ENCODE results near the gene PARD3. TPM values are rescaled to one million over a fixed set of nuclear protein-coding genes. Genes with fewer than 3 reads are reported as not detected.

Gene PARD3
- total and polyA plus RNA-seq, 4 experiments from 2014 or later = 0.13 to 0.25 TPM; not detected in 2

DNA sequence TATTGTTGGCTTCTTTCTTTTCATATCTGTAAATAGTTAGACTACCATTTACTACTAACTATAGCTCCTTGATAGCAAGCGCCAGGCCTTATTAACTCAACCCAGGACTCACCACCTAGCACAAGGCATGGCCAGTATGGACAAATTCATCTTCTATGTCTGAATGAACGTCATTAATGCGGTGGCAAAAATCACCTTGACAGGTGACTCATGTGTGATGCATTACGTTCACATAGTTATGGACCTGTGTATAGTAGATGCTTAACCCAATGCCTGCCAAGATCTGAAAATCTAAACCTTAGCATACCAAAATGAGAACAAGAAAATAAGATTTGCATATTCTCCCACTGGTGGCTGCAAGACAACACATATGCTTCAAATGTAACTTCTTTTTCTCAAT, 300.8 kb downstream of the PARD3 start:
- Mint-ChIP-seq H3K4me1 (no peaks in the 10 kb centered on the region), H3K27me3 (peaks cover 2 to 4% of the 10 kb centered on the region in 2 donors), H3K9me3 (no peaks in the 10 kb centered on the region), H3K36me3 (no peaks in the 10 kb centered on the region), H3K4me3 (no peak overlapping the region), H3K27ac (no peak overlapping the region)
- no peaks in the 10 kb centered on the region for H3K36me3 ChIP-seq (ENCODE audit: insufficient read depth, low read length)
- no peaks in the 10 kb centered on the region for H3K27me3 ChIP-seq (ENCODE audit: insufficient read depth, low read length)
- ChIA-PET POLR2A (ENCODE audit: partially characterized antibody) (no interaction called here), CTCF (ENCODE audit: partially characterized antibody) (interaction anchor here (0.6 kb wide), 1 partner anchor 10 kb away, joined by 3 read pairs; no protein-coding TSS in a partner anchor)
- H3K4me3 ChIP-seq (ENCODE audit: low read length in 2 of 2) = no peak overlapping the region
- no peaks in the 10 kb centered on the region for H3K9me3 ChIP-seq (ENCODE audit: control insufficient read depth in 1 of 2, low read length in 2 of 2)
- intact Hi-C loops (cut with micrococcal nuclease) = no loop called here
- no peaks in the 10 kb centered on the region for H3K4me1 ChIP-seq (ENCODE audit: insufficient read depth, low read length)
- DNase-seq = no peak
- no peak overlapping the region for H3K27ac ChIP-seq (ENCODE audit: low read depth, low read length)

DNA sequence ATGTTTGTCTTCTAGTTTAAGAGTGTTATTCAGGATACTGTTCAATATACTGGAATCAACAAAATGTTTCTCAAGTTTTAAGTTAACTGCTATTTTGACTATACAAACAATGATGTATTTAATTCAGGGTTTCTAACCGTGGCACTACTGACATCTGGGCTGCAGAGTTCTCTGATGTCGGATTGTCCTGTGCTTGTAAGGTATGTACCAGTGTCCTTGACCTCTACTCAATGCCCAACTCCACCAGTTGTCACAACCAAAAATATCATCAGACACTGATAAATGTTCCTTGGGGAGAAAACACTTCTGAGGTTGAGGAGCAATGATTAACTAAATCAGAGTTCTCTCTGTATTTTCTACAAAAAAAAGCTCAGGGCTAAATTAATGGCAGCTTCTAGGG, 301.5 kb downstream of the PARD3 start:
- Mint-ChIP-seq H3K27me3 (peaks cover 2 to 4% of the 10 kb centered on the region in 2 donors), H3K9me3 (no peaks in the 10 kb centered on the region), H3K36me3 (no peaks in the 10 kb centered on the region), H3K27ac (no peak overlapping the region), H3K4me1 (no peaks in the 10 kb centered on the region), H3K4me3 (no peak overlapping the region)
- POLR2A ChIA-PET (ENCODE audit: partially characterized antibody) = no interaction called here
- Histone ChIP-seq H3K27ac (ENCODE audit: low read depth, low read length) (no peak overlapping the region), H3K9me3 (ENCODE audit: control insufficient read depth in 1 of 2, low read length in 2 of 2) (no peaks in the 10 kb centered on the region), H3K36me3 (ENCODE audit: insufficient read depth, low read length) (no peaks in the 10 kb centered on the region), H3K4me3 (ENCODE audit: low read length in 2 of 2) (no peak overlapping the region), H3K4me1 (ENCODE audit: insufficient read depth, low read length) (no peaks in the 10 kb centered on the region), H3K27me3 (ENCODE audit: insufficient read depth, low read length) (no peaks in the 10 kb centered on the region)
- CTCF ChIA-PET (ENCODE audit: partially characterized antibody) = interaction anchor here (0.6 kb wide), 1 partner anchor 10 kb away, joined by 3 read pairs; no protein-coding TSS in a partner anchor
- no peak for DNase-seq
- intact Hi-C loops (cut with micrococcal nuclease) = no loop called here

- Histone ChIP-seq H3K9me3 (ENCODE audit: control insufficient read depth in 1 of 2, low read length in 2 of 2) (no peaks in the 10 kb centered on the region), H3K4me3 (ENCODE audit: low read length in 2 of 2) (no peak overlapping the region), H3K4me1 (ENCODE audit: insufficient read depth, low read length) (no peaks in the 10 kb centered on the region), H3K36me3 (ENCODE audit: insufficient read depth, low read length) (no peaks in the 10 kb centered on the region), H3K27me3 (ENCODE audit: insufficient read depth, low read length) (no peaks in the 10 kb centered on the region), H3K27ac (ENCODE audit: low read depth, low read length) (no peak overlapping the region)
- Mint-ChIP-seq H3K27ac (no peak overlapping the region), H3K36me3 (no peaks in the 10 kb centered on the region), H3K4me1 (no peaks in the 10 kb centered on the region), H3K4me3 (no peak overlapping the region), H3K27me3 (peaks cover 2 to 5% of the 10 kb centered on the region in 2 donors), H3K9me3 (peaks cover 0 to 2% (median 0%) of the 10 kb centered on the region in 8 donors)
- POLR2A ChIA-PET (ENCODE audit: partially characterized antibody) = no interaction called here
- CTCF ChIA-PET (ENCODE audit: partially characterized antibody) = no interaction called here
- intact Hi-C loops (cut with micrococcal nuclease) = no loop called here
- no peak for DNase-seq
These were observed 307.9 kb downstream of the PARD3 start for GRCh38 chr10:34507217-34507616.

DNA sequence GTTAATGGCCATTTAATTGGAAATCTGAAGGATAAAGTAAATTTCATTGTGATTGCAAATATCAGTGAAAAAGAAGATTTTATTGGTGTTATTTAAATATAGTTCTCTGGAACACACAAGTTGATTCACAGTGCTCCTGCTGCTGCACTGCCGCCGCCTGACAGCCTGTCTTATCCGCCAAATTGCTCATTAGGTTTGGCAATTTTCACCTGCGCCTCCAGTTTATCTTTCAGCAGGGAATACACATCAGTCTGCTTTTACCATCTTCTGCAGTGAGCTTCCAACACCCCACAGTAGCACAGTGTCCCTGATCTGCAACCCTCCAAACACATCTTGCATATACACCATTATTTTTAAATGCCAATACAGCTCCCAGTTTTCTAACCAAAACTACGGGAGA, 308.3 kb downstream of the PARD3 start:
- H3K4me1 Mint-ChIP-seq = no peaks in the 10 kb centered on the region

DNA sequence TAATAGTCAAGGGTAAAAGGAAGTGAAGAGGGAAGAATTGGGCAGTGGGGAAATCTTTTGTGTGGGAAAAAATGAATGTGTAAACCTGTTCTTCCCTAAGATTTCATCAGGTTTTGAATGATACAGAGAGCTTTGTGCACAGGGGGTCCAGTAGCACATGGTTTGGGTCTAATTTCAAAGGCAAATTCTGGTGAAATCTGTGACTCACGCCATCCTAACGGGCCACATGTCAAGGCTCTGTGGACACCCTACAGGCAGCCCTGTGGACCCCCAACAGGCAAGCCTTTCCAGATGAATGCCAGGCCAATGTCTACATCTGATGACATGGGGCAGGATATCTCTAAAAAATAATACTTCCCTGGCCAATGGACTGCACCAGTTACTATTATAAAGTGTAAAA, 309.8 kb downstream of the PARD3 start:
- POLR2A ChIA-PET (ENCODE audit: partially characterized antibody) = no interaction called here
- H3K4me1 Mint-ChIP-seq = no peaks in the 10 kb centered on the region
- Histone ChIP-seq H3K36me3 (ENCODE audit: insufficient read depth, low read length) (no peaks in the 10 kb centered on the region), H3K4me1 (ENCODE audit: insufficient read depth, low read length) (no peaks in the 10 kb centered on the region), H3K9me3 (ENCODE audit: control insufficient read depth in 1 of 2, low read length in 2 of 2) (no peaks in the 10 kb centered on the region), H3K4me3 (ENCODE audit: low read length in 2 of 2) (no peak overlapping the region), H3K27ac (ENCODE audit: low read depth, low read length) (no peak overlapping the region), H3K27me3 (ENCODE audit: insufficient read depth, low read length) (no peaks in the 10 kb centered on the region)
- no peak for DNase-seq
- H3K27me3 Mint-ChIP-seq = peaks cover 2 to 5% of the 10 kb centered on the region in 2 donors
- CTCF ChIA-PET (ENCODE audit: partially characterized antibody) = no interaction called here
- H3K27ac Mint-ChIP-seq = no peak overlapping the region
- intact Hi-C loops (cut with micrococcal nuclease) = no loop called here
- H3K4me3 Mint-ChIP-seq = no peak overlapping the region
- no peaks in the 10 kb centered on the region for H3K36me3 Mint-ChIP-seq
- peaks cover 0 to 2% (median 0%) of the 10 kb centered on the region in 8 donors for H3K9me3 Mint-ChIP-seq

More for the DNA sequence above, 308.3 kb downstream of the PARD3 start:
- H3K4me1 ChIP-seq (ENCODE audit: insufficient read depth, low read length) = no peaks in the 10 kb centered on the region
- Mint-ChIP-seq H3K27me3 (peaks cover 2 to 5% of the 10 kb centered on the region in 2 donors), H3K9me3 (peaks cover 0 to 2% (median 0%) of the 10 kb centered on the region in 8 donors), H3K27ac (no peak overlapping the region), H3K4me3 (no peak overlapping the region), H3K36me3 (no peaks in the 10 kb centered on the region)
- ChIA-PET POLR2A (ENCODE audit: partially characterized antibody) (no interaction called here), CTCF (ENCODE audit: partially characterized antibody) (no interaction called here)
- no peaks in the 10 kb centered on the region for H3K27me3 ChIP-seq (ENCODE audit: insufficient read depth, low read length)
- no peaks in the 10 kb centered on the region for H3K9me3 ChIP-seq (ENCODE audit: control insufficient read depth in 1 of 2, low read length in 2 of 2)
- intact Hi-C loops (cut with micrococcal nuclease) = no loop called here
- DNase-seq = no peak
- H3K27ac ChIP-seq (ENCODE audit: low read depth, low read length) = no peak overlapping the region
- no peak overlapping the region for H3K4me3 ChIP-seq (ENCODE audit: low read length in 2 of 2)
- H3K36me3 ChIP-seq (ENCODE audit: insufficient read depth, low read length) = no peaks in the 10 kb centered on the region

- intact Hi-C loops (cut with micrococcal nuclease) = no loop called here
- no peaks in the 10 kb centered on the region for H3K27me3 ChIP-seq (ENCODE audit: insufficient read depth, low read length)
- no peaks in the 10 kb centered on the region for H3K36me3 ChIP-seq (ENCODE audit: insufficient read depth, low read length)
- no peak overlapping the region for H3K27ac Mint-ChIP-seq
- no peak overlapping the region for H3K27ac ChIP-seq (ENCODE audit: low read depth, low read length)
- no peaks in the 10 kb centered on the region for H3K9me3 ChIP-seq (ENCODE audit: control insufficient read depth in 1 of 2, low read length in 2 of 2)
- POLR2A ChIA-PET (ENCODE audit: partially characterized antibody) = no interaction called here
- DNase-seq = no peak
- no peaks in the 10 kb centered on the region for H3K36me3 Mint-ChIP-seq
- H3K4me1 Mint-ChIP-seq = no peaks in the 10 kb centered on the region
- no peak overlapping the region for H3K4me3 ChIP-seq (ENCODE audit: low read length in 2 of 2)
- CTCF ChIA-PET (ENCODE audit: partially characterized antibody) = interaction anchor here (0.7 kb wide), 1 partner anchor 9 kb away, joined by 3 read pairs; no protein-coding TSS in a partner anchor
- H3K4me1 ChIP-seq (ENCODE audit: insufficient read depth, low read length) = no peaks in the 10 kb centered on the region
- H3K9me3 Mint-ChIP-seq = peaks cover 0 to 2% (median 0%) of the 10 kb centered on the region in 8 donors
- peaks cover 2 to 5% of the 10 kb centered on the region in 2 donors for H3K27me3 Mint-ChIP-seq
- no peak overlapping the region for H3K4me3 Mint-ChIP-seq
These were observed 310.6 kb downstream of the PARD3 start for GRCh38 chr10:34504534-34504933.

- Histone ChIP-seq H3K4me3 (ENCODE audit: low read length in 2 of 2) (no peak overlapping the region), H3K27ac (ENCODE audit: low read depth, low read length) (no peak overlapping the region), H3K4me1 (ENCODE audit: insufficient read depth, low read length) (no peaks in the 10 kb centered on the region), H3K27me3 (ENCODE audit: insufficient read depth, low read length) (no peaks in the 10 kb centered on the region), H3K9me3 (ENCODE audit: control insufficient read depth in 1 of 2, low read length in 2 of 2) (no peaks in the 10 kb centered on the region), H3K36me3 (ENCODE audit: insufficient read depth, low read length) (no peaks in the 10 kb centered on the region)
- no peak overlapping the region for H3K4me3 Mint-ChIP-seq
- peaks cover 2 to 5% of the 10 kb centered on the region in 2 donors for H3K27me3 Mint-ChIP-seq
- ChIA-PET POLR2A (ENCODE audit: partially characterized antibody) (no interaction called here), CTCF (ENCODE audit: partially characterized antibody) (interaction anchor here (0.7 kb wide), 1 partner anchor 10 kb away, joined by 3 read pairs; no protein-coding TSS in a partner anchor)
- no peak for DNase-seq
- no peaks in the 10 kb centered on the region for H3K36me3 Mint-ChIP-seq
- H3K27ac Mint-ChIP-seq = no peak overlapping the region
- intact Hi-C loops (cut with micrococcal nuclease) = no loop called here
- no peaks in the 10 kb centered on the region for H3K4me1 Mint-ChIP-seq
- peaks cover 0 to 2% (median 0%) of the 10 kb centered on the region in 8 donors for H3K9me3 Mint-ChIP-seq
These were observed 311.4 kb downstream of the PARD3 start for GRCh38 chr10:34503704-34504103.

Measured in CD4-positive, alpha-beta memory T cell (primary cell).